GM21723 (cell line): ENCODE results near the gene GALNT13.

Source experiments
- ATAC-seq: cut with Tn5 transposase; IDR thresholded peaks from one replicate; pipeline ENCODE4 v1.9.1; 2021; ENCODE audit warnings: mild to moderate bottlenecking, moderate library complexity; ENCODE audit not compliant: unreplicated experiment

The GALNT13 gene

GRCh38 chr2:154203902-154204301 lies 332.2 kb downstream of the GALNT13 start:
- no peak for ATAC-seq

DNA sequence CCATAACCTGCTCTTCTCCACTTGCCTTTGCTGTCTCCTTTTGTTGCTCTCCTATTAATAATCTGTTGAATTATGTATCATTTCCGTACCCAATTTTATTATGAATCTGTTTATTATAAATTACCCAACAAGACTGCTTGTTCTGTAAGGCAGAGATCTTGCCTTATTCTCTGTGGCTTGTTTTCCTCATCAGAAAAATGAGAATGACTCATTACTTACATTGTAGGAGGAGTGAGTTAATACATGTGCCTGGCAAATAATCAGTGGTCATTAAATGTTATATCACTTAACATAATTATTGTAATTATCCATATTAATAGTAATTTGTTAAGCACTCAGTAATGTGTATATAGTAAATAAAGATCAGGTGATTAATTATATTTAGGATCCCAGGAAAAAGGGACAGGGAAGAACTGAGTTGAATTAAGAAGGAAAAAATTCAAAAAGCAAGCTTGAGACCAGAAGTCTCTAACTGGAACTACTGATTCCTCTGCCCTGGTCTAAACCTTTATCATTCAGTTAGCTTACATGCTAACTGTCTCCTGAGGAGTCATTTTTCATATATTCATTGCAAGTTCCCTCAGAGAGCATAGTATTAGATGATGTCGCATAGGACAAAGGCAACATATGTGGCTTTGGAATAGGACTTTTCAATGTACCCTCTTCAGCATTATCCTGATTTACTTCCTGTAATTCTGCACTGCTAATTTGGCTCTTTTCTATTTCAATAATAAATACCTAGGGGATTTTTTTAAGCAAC lies 335.7 kb downstream of the GALNT13 start:
- ATAC-seq, result no peak

GRCh38 chr2:154223726-154224125 lies 352.0 kb downstream of the GALNT13 start:
- ATAC-seq, result no peak

DNA sequence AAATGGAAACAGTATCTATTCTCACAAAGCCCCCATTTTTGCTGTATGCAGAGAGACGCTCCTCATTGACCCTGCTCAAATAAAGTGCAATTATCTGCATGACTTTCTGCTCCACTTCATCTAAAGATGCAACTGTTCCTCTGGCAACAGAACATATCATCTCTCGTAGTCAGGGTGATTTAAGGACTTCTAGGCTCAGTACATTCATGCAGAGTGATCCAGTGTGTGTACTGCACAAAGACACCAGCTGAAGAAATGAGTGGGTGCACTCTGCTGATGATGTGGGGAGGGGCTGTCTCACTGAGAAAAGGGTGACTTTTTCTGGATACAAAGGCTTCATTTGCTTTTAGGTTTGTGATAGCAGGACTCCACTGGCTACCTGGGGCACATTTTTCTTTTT lies 355.2 kb downstream of the GALNT13 start:
- no peak for ATAC-seq

- ATAC-seq, result no peak
Observed at GRCh38 chr2:154228566-154229280, 357.0 kb downstream of the GALNT13 start.

- ATAC-seq, result no peak
Observed at GRCh38 chr2:154229966-154230365, 358.2 kb downstream of the GALNT13 start.

GRCh38 chr2:154231021-154231420 lies 359.3 kb downstream of the GALNT13 start:
- ATAC-seq, result no peak

GRCh38 chr2:154233231-154233630 lies 361.5 kb downstream of the GALNT13 start:
- ATAC-seq, result no peak

DNA sequence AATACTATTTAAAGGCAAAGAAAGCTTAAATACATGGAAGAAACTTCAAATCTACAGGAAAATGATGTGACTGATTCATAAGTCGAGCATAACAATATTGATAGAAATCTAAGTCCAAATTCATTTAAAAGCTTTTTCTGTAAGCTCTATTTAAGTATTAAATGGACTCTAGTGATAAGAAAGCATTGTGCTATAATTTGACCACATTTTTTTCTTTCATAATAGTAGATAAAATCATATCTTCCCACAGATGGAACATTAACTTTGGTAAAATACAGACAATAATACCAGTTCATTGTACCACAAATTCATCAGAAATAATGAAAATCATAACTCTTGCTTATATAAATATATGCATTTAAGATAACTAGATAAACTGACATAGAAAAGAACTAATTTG lies 366.5 kb downstream of the GALNT13 start:
- ATAC-seq, result no peak

DNA sequence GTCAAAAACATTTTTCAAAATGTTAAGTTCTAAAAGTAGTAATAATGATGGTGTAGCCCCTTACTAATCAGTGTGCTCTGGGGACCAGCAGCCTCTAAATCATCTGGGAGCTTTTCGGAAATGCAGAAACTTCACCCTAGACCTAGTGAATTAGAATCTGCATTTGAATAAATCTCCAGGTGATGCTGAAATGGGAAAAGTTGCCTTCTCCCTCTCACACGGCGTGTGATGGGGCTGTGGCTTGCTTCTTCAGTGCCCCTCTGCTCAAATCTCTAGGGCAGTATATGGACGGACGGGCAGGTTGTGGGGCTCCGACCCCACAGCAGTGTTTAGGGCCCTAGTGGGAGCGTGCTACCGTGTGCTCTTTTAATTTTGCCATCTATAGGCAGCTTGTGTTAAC lies 368.6 kb downstream of the GALNT13 start:
- ATAC-seq, result no peak

DNA sequence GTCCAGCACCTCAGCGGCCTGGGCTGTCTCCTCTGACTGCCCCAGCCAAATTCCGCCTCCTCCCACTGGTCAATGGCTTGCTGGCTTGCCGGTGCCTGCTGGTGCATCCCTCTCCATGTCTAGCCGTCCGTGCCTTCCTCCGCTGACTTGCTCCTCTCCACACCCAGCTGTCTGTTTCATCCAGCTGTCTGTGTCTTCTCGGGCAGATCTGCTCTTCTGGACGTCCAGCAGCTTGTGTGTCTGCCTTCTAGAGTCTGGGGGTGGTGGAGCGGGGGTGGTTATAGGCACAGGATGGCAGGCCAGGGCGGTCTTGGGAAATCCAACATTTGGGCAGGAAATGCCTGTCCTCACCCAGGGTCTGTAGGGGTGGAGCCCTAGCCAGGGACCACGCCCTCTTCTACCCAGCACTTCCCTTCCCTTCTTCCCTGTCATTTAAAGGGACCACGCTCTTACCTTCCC lies 369.2 kb downstream of the GALNT13 start:
- ATAC-seq, result no peak

- ATAC-seq, result no peak
Observed at GRCh38 chr2:154242687-154243086, 371.0 kb downstream of the GALNT13 start.

- ATAC-seq, result no peak
Observed at GRCh38 chr2:154243685-154244084, 372.0 kb downstream of the GALNT13 start.

DNA sequence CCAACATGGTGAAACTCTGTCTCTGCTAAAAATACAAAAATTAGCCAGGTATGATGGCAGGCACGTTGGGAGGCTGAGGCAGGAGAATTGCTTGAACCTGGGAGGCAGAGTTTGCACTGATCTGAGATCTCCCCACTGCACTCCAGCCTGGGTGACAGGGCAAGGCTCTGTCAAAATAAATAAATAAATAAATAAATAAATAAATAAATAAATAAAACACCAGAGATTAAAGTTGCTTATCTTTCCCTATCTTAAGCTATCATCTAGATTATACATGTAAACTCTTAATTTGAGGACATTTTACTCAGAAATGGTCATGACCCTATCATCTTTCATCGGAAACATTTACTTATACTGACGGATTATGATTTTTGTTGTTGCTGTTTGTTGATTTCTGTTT lies 373.2 kb downstream of the GALNT13 start:
- no peak for ATAC-seq

GRCh38 chr2:154247503-154247902 lies 375.8 kb downstream of the GALNT13 start:
- no peak for ATAC-seq

- ATAC-seq, result no peak
Observed at GRCh38 chr2:154256136-154256535, 384.4 kb downstream of the GALNT13 start.

- no peak for ATAC-seq
Observed at GRCh38 chr2:154259030-154259429, 387.3 kb downstream of the GALNT13 start.

DNA sequence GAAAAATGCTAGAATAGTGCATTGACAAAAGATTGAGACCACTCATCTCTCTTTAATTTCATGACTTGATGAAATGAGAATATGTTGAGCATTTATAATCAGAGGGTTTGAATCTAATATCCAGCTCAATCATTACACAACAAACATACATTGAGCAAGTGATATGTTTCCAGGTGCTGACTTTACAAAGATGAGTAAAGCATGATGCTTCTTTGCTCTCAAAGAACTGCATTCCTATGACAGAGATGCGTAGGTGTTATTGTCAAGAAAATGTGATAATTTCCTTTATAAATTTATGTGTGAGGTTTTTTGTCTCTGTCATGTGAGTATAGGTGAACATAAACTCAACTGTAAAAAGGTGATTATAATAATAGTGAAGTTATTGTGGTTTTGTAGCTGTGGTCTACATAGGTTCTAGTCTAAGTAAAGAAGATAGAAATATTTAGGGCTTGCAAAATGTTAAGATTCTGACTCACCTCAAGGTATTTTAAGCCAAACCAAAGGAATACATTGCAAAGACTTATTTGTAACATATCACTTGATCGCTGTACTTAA lies 389.8 kb downstream of the GALNT13 start:
- ATAC-seq, result no peak

- no peak for ATAC-seq
Observed at GRCh38 chr2:154263206-154263605, 391.5 kb downstream of the GALNT13 start.

DNA sequence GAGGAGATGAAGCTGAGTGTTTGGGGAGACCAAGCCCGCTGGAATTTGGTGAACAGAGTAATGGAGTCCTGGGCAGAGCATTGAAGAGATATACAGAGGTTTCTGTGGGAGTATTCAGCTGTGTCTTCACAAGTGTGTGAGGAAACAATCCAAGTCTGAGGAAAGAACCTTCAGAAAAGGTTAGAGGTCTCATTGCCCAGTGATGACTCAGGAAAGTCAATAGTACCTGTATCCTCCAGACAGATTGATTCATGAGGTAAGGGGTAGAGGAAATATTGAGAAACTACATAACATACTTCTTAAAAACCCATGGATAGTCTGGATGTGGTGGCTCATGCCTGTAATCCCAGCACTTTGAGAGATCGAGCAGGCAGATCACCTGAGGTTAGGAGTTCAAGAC lies 392.3 kb downstream of the GALNT13 start:
- ATAC-seq, result no peak

- no peak for ATAC-seq
Observed at GRCh38 chr2:154267983-154268382, 396.3 kb downstream of the GALNT13 start.

GRCh38 chr2:154280543-154280942 lies 408.8 kb downstream of the GALNT13 start:
- no peak for ATAC-seq
